K562 (cell line): ENCODE results near the gene MRPS31. TPM values are rescaled to one million over a fixed set of nuclear protein-coding genes. Genes with fewer than 3 reads are reported as not detected.

ENCODE experiments used
- COPS2 ChIP-seq: fragments of 450-650 bp; conservative IDR thresholded peaks from 2 replicates; pipeline ENCODE4 v1.6.1; 2016; ENCODE audit warnings: mild to moderate bottlenecking, moderate library complexity
- CREB1 ChIP-seq, 2 experiments: sonication (generic) in 1 of 2; formaldehyde crosslinking in 1 of 2; IDR thresholded peaks; 2 replicates each; pipeline versions ENCODE4 v1.6.1 to v1.8.0; 2012 to 2022; ENCODE audit warnings: inconsistent platforms in 1 of 2, mild to moderate bottlenecking in 1 of 2, missing genetic modification reagents in 1 of 2, moderate library complexity in 1 of 2
- CTBP1 ChIP-seq: fragments of 450-650 bp; IDR thresholded peaks from 2 replicates; pipeline ENCODE4 v1.6.1; 2016; ENCODE audit warnings: borderline replicate concordance
- DACH1 ChIP-seq: fragments of 450-650 bp; IDR thresholded peaks from 2 replicates; pipeline ENCODE4 v1.6.1; 2018; ENCODE audit not compliant: partially characterized antibody
- HDAC6 ChIP-seq: IDR thresholded peaks from 2 replicates; pipeline ENCODE4 v1.6.1; 2012; ENCODE audit warnings: low read depth, mild to moderate bottlenecking, control low read depth, inconsistent platforms, low read length, moderate library complexity
- HLTF ChIP-seq: fragments of 450-650 bp; IDR thresholded peaks from 2 replicates; pipeline ENCODE4 v1.6.1; 2016
- KAT2B ChIP-seq: IDR thresholded peaks from one replicate; pipeline ENCODE4 v1.6.1; 2012; ENCODE audit warnings: low read depth, mild to moderate bottlenecking, control low read depth, inconsistent platforms, low read length, moderate library complexity
- LEF1 ChIP-seq: fragments of 450-650 bp; IDR thresholded peaks from 2 replicates; pipeline ENCODE4 v1.6.1; 2016; ENCODE audit warnings: mild to moderate bottlenecking
- MTF1 ChIP-seq: fragments of 250-450 bp; sonication (Bioruptor Pico); IDR thresholded peaks from 2 replicates; pipeline ENCODE4 v1.9.0; 2021; ENCODE audit warnings: moderate library complexity, mild to moderate bottlenecking, inconsistent platforms, borderline replicate concordance
- NRF1 ChIP-seq, 2 experiments: fragments of 450-650 bp; IDR thresholded peaks in 1 of 2; conservative IDR thresholded peaks in 1 of 2; 2 replicates each; pipeline ENCODE4 v1.6.1; 2014; ENCODE audit warnings: mild to moderate bottlenecking in 2 of 2
- POLR2H ChIP-seq: IDR thresholded peaks from 2 replicates; pipeline ENCODE4 v1.6.1; 2016; ENCODE audit warnings: missing genetic modification characterization, low read depth, mild to moderate bottlenecking, control low read depth, missing compliant biosample characterization, moderate library complexity
- PTRF ChIP-seq: fragments of 450-650 bp; IDR thresholded peaks from 2 replicates; pipeline ENCODE4 v1.6.1; 2016; ENCODE audit warnings: mild to moderate bottlenecking, missing genetic modification characterization, missing compliant biosample characterization
- YY1 ChIP-seq, 3 experiments: IDR thresholded peaks; 2 replicates each; pipeline ENCODE4 v1.6.1; 2011; ENCODE audit warnings: low read length in 2 of 3, mild to moderate bottlenecking in 2 of 3, moderate library complexity in 2 of 3, borderline replicate concordance in 1 of 3, control low read depth in 1 of 3, low read depth in 1 of 3; ENCODE audit not compliant: insufficient read depth in 3 of 3, insufficient replicate concordance in 2 of 3, control insufficient read depth in 1 of 3, insufficient read length in 1 of 3; ENCODE audit errors: extremely low read depth in 1 of 3
- ZNF175 ChIP-seq: fragments of 200-800 bp; sonication (Bioruptor generic); IDR thresholded peaks from 2 replicates; pipeline ENCODE4 v1.6.1; 2016; ENCODE audit warnings: low read depth, mild to moderate bottlenecking, missing genetic modification characterization, missing compliant biosample characterization
- ZNF431 ChIP-seq: sonication (generic); formaldehyde crosslinking; IDR thresholded peaks from 2 replicates; pipeline ENCODE4 v1.8.0; 2022; ENCODE audit warnings: mild to moderate bottlenecking, missing genetic modification reagents
- ZNF780A ChIP-seq: fragments of 250-450 bp; sonication (Bioruptor Pico); IDR thresholded peaks from 2 replicates; pipeline ENCODE4 v1.5.0; 2021; ENCODE audit warnings: mild to moderate bottlenecking
- polyA plus RNA-seq, 8 experiments: library from polyadenylated mRNA; depleted of rRNA in 4 of 8; stranded (reverse) in 5 of 8; unstranded in 3 of 8; fragments of >200 nt; fragmentation: Nextera tagmentation in 2 of 8; fragmentation: Illumina TruSeq in 1 of 8; extraction: Ambion mirVana in 2 of 8; extraction: Trizol in 1 of 8; gene quantifications; 2 replicates each; pipeline versions ENCODE4 v1.2.1 to v1.2.3, GENCODE V29; 2011 to 2014; ENCODE audit warnings: inconsistent platforms in 1 of 8, missing spikeins in 1 of 8
- total RNA-seq, 7 experiments: library from RNA; depleted of rRNA in 6 of 7; stranded (reverse); fragments of >200 nt in 6 of 7; fragmentation: Illumina TruSeq in 2 of 7; extraction: Trizol in 2 of 7; gene quantifications; 2 replicates each; pipeline versions ENCODE4 v1.2.1 to v1.2.3, GENCODE V29; 2011 to 2021; ENCODE audit warnings: low replicate concordance in 1 of 7
- TF ChIP-seq, protein P1 (sequence below): fragments of 450-650 bp; formaldehyde crosslinking; IDR thresholded peaks from 2 replicates; pipeline ENCODE4 v1.4.0; 2020; ENCODE audit warnings: mild to moderate bottlenecking, moderate library complexity
- TF ChIP-seq, protein P2 (sequence below): sonication (generic); formaldehyde crosslinking; IDR thresholded peaks from 2 replicates; pipeline ENCODE4 v1.8.0; 2023; ENCODE audit warnings: mild to moderate bottlenecking, missing genetic modification reagents
- TF ChIP-seq, protein P3 (sequence below): fragments of 450-650 bp; formaldehyde crosslinking; IDR thresholded peaks from 2 replicates; pipeline ENCODE4 v1.4.0; 2020; ENCODE audit warnings: mild to moderate bottlenecking

The MRPS31 gene
- total and polyA plus RNA-seq, 9 of the 15 experiments (the other 6 are each of a cell fraction or from before 2014, with no cell fraction given) = 20.3 to 57.8 (median 37.1) TPM

DNA sequence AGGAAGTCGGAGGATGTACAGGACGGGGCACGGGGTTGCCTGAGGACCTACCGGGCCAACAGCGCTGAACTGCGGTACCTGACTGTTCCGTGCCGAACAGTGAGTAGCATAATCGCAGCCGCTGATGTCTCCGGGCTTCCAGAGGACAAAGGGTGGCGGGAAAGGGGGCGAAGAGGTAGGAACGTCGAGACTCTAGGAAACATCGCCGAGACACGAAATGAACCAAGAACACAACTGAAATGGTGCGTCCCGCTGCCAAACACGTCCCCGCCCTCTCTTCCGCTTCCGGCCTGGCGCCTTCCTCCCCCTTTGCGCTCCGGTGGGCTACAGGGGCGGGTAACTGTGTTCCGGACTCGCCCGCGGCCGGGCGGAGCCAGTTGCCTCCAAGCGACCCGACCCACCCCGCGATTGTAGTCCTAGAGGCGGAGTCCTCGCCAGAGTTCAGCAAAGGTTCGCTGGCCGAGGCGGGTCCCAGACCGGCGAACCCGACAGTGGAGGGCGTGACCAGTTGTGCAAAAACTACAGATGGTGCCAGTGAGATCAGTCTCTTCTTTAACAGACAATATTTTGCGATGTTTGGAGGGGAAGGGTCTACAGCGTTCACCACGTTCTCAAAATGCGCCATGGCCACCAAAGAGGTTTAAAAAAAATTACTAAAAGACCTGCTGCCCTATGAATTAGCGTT is at the start of gene MRPS31 (continued):
- TF ChIP-seq ZNF431 (CRISPR knock-in tag) (0 out of 2 replicates have a peak, but pooled peaks have one; percentile 20), ZNF175 (CRISPR knock-in tag) (no peak), POLR2H (tag) (peak; percentile 43; the same call in 1 of the 2 replicates), YY1 (IDR thresholded peaks at IDR 0.05; ENCODE audit: borderline replicate concordance in 1 of 3, control insufficient read depth in 1 of 3, extremely low read depth in 1 of 3, insufficient read depth in 3 of 3, insufficient read length in 1 of 3, insufficient replicate concordance in 2 of 3, low read depth in 1 of 3, low read length in 2 of 3) (peak in 2 of 3 experiments; percentile 66 to 71), CREB1 (IDR thresholded peaks at IDR 0.05) (no peak), CREB1 (CRISPR knock-in tag; IDR thresholded peaks at IDR 0.05) (peak; percentile 68), ZNF780A (CRISPR knock-in tag) (no peak), NRF1 (conservative IDR thresholded peaks at IDR 0.05 in 1 of 2, IDR thresholded peaks at IDR 0.05 in 1 of 2) (peak; percentile 28 to 31; a peak in 1 of 4 replicates), KAT2B (no peak), LEF1 (no peak), COPS2 (no peak), HDAC6 (no peak), PTRF (no peak), DACH1 (no peak), MTF1 (CRISPR knock-in tag) (no peak), CTBP1 (peak; percentile 91), HLTF (no peak)
- TF ChIP-seq, protein P1, sequence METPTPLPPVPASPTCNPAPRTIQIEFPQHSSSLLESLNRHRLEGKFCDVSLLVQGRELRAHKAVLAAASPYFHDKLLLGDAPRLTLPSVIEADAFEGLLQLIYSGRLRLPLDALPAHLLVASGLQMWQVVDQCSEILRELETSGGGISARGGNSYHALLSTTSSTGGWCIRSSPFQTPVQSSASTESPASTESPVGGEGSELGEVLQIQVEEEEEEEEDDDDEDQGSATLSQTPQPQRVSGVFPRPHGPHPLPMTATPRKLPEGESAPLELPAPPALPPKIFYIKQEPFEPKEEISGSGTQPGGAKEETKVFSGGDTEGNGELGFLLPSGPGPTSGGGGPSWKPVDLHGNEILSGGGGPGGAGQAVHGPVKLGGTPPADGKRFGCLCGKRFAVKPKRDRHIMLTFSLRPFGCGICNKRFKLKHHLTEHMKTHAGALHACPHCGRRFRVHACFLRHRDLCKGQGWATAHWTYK (CRISPR knock-in tag) = 0 out of 2 replicates have a peak, but pooled peaks have one; percentile 27
- TF ChIP-seq, protein P2, sequence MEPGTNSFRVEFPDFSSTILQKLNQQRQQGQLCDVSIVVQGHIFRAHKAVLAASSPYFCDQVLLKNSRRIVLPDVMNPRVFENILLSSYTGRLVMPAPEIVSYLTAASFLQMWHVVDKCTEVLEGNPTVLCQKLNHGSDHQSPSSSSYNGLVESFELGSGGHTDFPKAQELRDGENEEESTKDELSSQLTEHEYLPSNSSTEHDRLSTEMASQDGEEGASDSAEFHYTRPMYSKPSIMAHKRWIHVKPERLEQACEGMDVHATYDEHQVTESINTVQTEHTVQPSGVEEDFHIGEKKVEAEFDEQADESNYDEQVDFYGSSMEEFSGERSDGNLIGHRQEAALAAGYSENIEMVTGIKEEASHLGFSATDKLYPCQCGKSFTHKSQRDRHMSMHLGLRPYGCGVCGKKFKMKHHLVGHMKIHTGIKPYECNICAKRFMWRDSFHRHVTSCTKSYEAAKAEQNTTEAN = no peak
- TF ChIP-seq, protein P3, sequence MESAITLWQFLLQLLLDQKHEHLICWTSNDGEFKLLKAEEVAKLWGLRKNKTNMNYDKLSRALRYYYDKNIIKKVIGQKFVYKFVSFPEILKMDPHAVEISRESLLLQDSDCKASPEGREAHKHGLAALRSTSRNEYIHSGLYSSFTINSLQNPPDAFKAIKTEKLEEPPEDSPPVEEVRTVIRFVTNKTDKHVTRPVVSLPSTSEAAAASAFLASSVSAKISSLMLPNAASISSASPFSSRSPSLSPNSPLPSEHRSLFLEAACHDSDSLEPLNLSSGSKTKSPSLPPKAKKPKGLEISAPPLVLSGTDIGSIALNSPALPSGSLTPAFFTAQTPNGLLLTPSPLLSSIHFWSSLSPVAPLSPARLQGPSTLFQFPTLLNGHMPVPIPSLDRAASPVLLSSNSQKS (CRISPR knock-in tag) = no peak
